IMR-90 (cell line): ENCODE measurements around the gene ZNF814. TPM values are rescaled to one million over a fixed set of nuclear protein-coding genes. Genes with fewer than 3 reads are reported as not detected.
"Not testable (repeated sequence)": the region's sequence is repeated elsewhere in the genome, so short reads cannot be mapped to it uniquely, and the experiment has no call there.

Experiments
- ATAC-seq: fragments of 200-7000 bp; cut with Tn5 transposase; 2 replicates; pipeline ENCODE4 v1.9.1; 2020; ENCODE audit warnings: low read depth, mild to moderate bottlenecking, moderate library complexity
- BruUV-seq: library from RNA; stranded (reverse); fragments of 400-500 nt; replicated peaks from 2 replicates; lab custom pipeline; 2021; lab: Mats Ljungman, UMichigan
- CTCF ChIA-PET: fragments of 300-600 bp; formaldehyde crosslinking; extraction: SDS; loops from one replicate; lab custom pipeline; 2021; ENCODE audit warnings: antibody characterized with exemption; lab: Yijun Ruan, JAX
- POLR2A ChIA-PET: fragments of 300-600 bp; sonication (Branson Sonifier 250); formaldehyde crosslinking; loops from one replicate; lab custom pipeline; 2022; ENCODE audit warnings: antibody characterized with exemption; ENCODE audit not compliant: unreplicated experiment; lab: Charles Lee
- DNase-seq: peaks from one replicate; pipeline ENCODE4 v3.0.0; 2013
- H2AFZ ChIP-seq: replicated peaks from 2 replicates; pipeline ENCODE3; 2013; ENCODE audit warnings: low read length, mild to moderate bottlenecking; ENCODE audit not compliant: poor library complexity
- H2AK5ac ChIP-seq: 2 replicates; pipeline ENCODE4 v1.6.1; 2013; ENCODE audit warnings: low read depth, low read length, inconsistent platforms
- H2AK9ac ChIP-seq: replicated peaks from 2 replicates; pipeline ENCODE3; 2013; ENCODE audit warnings: mild to moderate bottlenecking, low read depth, low read length, moderate library complexity; ENCODE audit not compliant: poor library complexity
- H2BK120ac ChIP-seq: 2 replicates; pipeline ENCODE4 v1.6.1; 2013; ENCODE audit warnings: low read depth, low read length, inconsistent platforms
- H2BK15ac ChIP-seq: 3 replicates; pipeline ENCODE4 v1.6.1; 2013; ENCODE audit warnings: low read depth, low read length, inconsistent platforms
- H2BK20ac ChIP-seq: 2 replicates; pipeline ENCODE4 v1.6.1; 2013; ENCODE audit warnings: low read depth, mild to moderate bottlenecking, inconsistent platforms, low read length, moderate library complexity
- H2BK5ac ChIP-seq: 2 replicates; pipeline ENCODE4 v1.6.1; 2013; ENCODE audit warnings: mild to moderate bottlenecking, low read depth, low read length, inconsistent platforms; ENCODE audit not compliant: poor library complexity, severe bottlenecking
- H3K14ac ChIP-seq: replicated peaks from 2 replicates; pipeline ENCODE4 v1.6.1; 2013; ENCODE audit warnings: low read depth, low read length, inconsistent platforms
- H3K18ac ChIP-seq: 2 replicates; pipeline ENCODE4 v1.6.1; 2013; ENCODE audit warnings: low read depth, low read length, control low read depth
- H3K23ac ChIP-seq: 2 replicates; pipeline ENCODE4 v1.6.1; 2013; ENCODE audit warnings: low read depth, low read length, inconsistent platforms
- H3K27ac ChIP-seq: 2 replicates; pipeline ENCODE4 v1.5.1; 2013; ENCODE audit warnings: mild to moderate bottlenecking, control low read depth, low read length; ENCODE audit not compliant: insufficient read depth
- H3K27me3 ChIP-seq: 2 replicates; pipeline ENCODE4 v1.6.1; 2013; ENCODE audit warnings: low read length; ENCODE audit not compliant: control insufficient read depth, insufficient read depth
- H3K36me3 ChIP-seq: 2 replicates; pipeline ENCODE4 v1.6.1; 2013; ENCODE audit warnings: low read length, mixed read lengths; ENCODE audit not compliant: control insufficient read depth, insufficient read depth
- H3K4ac ChIP-seq: 2 replicates; pipeline ENCODE4 v1.6.1; 2013; ENCODE audit warnings: low read depth, low read length, inconsistent platforms
- H3K4me1 ChIP-seq: 2 replicates; pipeline ENCODE4 v1.6.1; 2013; ENCODE audit warnings: low read length, mixed read lengths; ENCODE audit not compliant: control insufficient read depth, insufficient read depth
- H3K4me2 ChIP-seq: 2 replicates; pipeline ENCODE4 v1.6.1; 2013; ENCODE audit warnings: low read depth, mild to moderate bottlenecking, control low read depth, low read length, moderate library complexity
- H3K4me3 ChIP-seq: 2 replicates; pipeline ENCODE4 v1.5.1; 2013; ENCODE audit warnings: low read depth, mild to moderate bottlenecking, control low read depth, low read length, moderate library complexity; ENCODE audit not compliant: insufficient read depth
- H3K56ac ChIP-seq: 2 replicates; pipeline ENCODE4 v1.6.1; 2013; ENCODE audit warnings: low read length, inconsistent platforms; ENCODE audit not compliant: insufficient read depth; ENCODE audit errors: extremely low read depth
- H3K79me1 ChIP-seq, 2 experiments: 2 replicates each; pipeline ENCODE4 v1.6.1; 2013; ENCODE audit warnings: low read length in 2 of 2, inconsistent platforms in 1 of 2, low read depth in 1 of 2
- H3K9ac ChIP-seq: 2 replicates; pipeline ENCODE4 v1.6.1; 2013; ENCODE audit warnings: low read depth, low read length, control low read depth
- H3K9me1 ChIP-seq: 2 replicates; pipeline ENCODE4 v1.6.1; 2013; ENCODE audit warnings: low read length, inconsistent platforms; ENCODE audit not compliant: insufficient read depth
- H3K9me3 ChIP-seq: 2 replicates; pipeline ENCODE4 v1.6.1; 2013; ENCODE audit warnings: low read length; ENCODE audit not compliant: control insufficient read depth, insufficient read depth
- H4K20me1 ChIP-seq: 2 replicates; pipeline ENCODE4 v1.6.1; 2013; ENCODE audit warnings: low read length, inconsistent platforms; ENCODE audit not compliant: insufficient read depth
- H4K5ac ChIP-seq: 2 replicates; pipeline ENCODE4 v1.6.1; 2013; ENCODE audit warnings: mild to moderate bottlenecking, low read depth, low read length, control low read depth
- H4K8ac ChIP-seq, 2 experiments: 2 replicates each; pipeline ENCODE4 v1.6.1; 2013; ENCODE audit warnings: low read depth in 2 of 2, low read length in 2 of 2, control low read depth in 1 of 2, inconsistent platforms in 1 of 2
- H4K91ac ChIP-seq: 2 replicates; pipeline ENCODE4 v1.6.1; 2013; ENCODE audit warnings: low read depth, low read length, inconsistent platforms; ENCODE audit not compliant: insufficient read depth
- MAFK ChIP-seq: IDR thresholded peaks from 2 replicates; pipeline ENCODE4 v1.6.1; 2012; ENCODE audit warnings: low read depth, low read length, improper control_type of control experiment
- NFE2L2 ChIP-seq: fragments of 150-350 bp; IDR thresholded peaks from 2 replicates; pipeline ENCODE4 v1.6.1; 2016; ENCODE audit warnings: low read depth, mild to moderate bottlenecking, low read length
- RCOR1 ChIP-seq: IDR thresholded peaks from 2 replicates; pipeline ENCODE4 v1.6.1; 2012; ENCODE audit warnings: mild to moderate bottlenecking, low read length, improper control_type of control experiment; ENCODE audit not compliant: insufficient replicate concordance
- SMC3 ChIP-seq: fragments of 150-350 bp; IDR thresholded peaks from 2 replicates; pipeline ENCODE4 v1.6.1; 2016; ENCODE audit warnings: low read depth, mild to moderate bottlenecking, antibody characterized with exemption, low read length, moderate library complexity
- WGBS, 2 experiments: methylation state at CpG; one replicate each; pipeline versions ENCODE4 v1.1.5 to v1.1.7; 2013; ENCODE audit warnings: missing lambda C conversion rate in 2 of 2; ENCODE audit not compliant: insufficient read length in 1 of 2; ENCODE audit errors: extremely low coverage in 2 of 2; 5-methylcytosine and 5-hydroxymethylcytosine counted together
- dilution Hi-C: fragments of 300-500 bp; cut with HindIII; formaldehyde crosslinking; loops from one replicate; pipeline ENCODE4 v1.14.3; 2018; ENCODE audit warnings: low sequenced_read_pairs; ENCODE audit not compliant: unreplicated experiment
- in situ Hi-C: fragments of 300-500 bp; cut with MboI; formaldehyde crosslinking; loops from 3 replicates; pipeline ENCODE4 v1.14.3; 2019; ENCODE audit warnings: low sequenced_read_pairs, inconsistent platforms, mixed read lengths
- intact Hi-C: fragments of 100-400 bp; cut with micrococcal nuclease; formaldehyde crosslinking; loops from 2 replicates; pipeline ENCODE4 v1.10.0; 2022
- polyA plus RNA-seq, 3 experiments: library from polyadenylated mRNA; depleted of rRNA; stranded (reverse); fragments of >200 nt; gene quantifications; 2 replicates each; pipeline ENCODE4 v1.2.3, GENCODE V29; 2012; ENCODE audit warnings: low replicate concordance in 1 of 3
- total RNA-seq: library from RNA; depleted of rRNA; stranded (reverse); fragments of >200 nt; gene quantifications from 2 replicates; pipeline ENCODE4 v1.2.3, GENCODE V29; 2012

The ZNF814 gene
- total and polyA plus RNA-seq, 2 of the 4 experiments (the other 2 are of a cell fraction): 3.9 to 5.9 TPM

DNA sequence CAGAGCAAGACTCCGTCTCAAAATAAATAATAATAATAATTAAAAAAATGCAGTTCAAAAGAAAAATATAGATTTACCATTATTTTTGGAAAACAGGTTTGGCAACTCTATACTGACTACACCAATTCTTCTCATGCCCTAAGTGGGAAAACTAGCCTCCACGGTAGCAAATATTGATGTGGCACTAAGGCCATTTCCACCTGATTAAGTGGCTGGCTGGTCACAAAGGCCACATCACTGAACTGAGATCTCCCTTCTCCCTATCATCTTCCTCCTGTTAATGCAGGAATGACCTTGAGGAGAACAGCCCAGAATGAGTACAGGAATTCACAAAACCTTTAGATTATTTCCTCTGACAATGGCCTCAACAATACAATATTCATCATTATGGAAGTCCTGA is 18.6 kb downstream of the ZNF814 start:
- Histone ChIP-seq H2BK15ac (no peak overlapping the region), H3K4me1 (no peaks in the 10 kb centered on the region), H3K9me3 (peaks cover 84% of the 10 kb centered on the region), H2BK20ac (no peak overlapping the region), H3K27me3 (no peaks in the 10 kb centered on the region), H4K8ac (no peak overlapping the region), H3K79me1 (peaks cover 3 to 9% of the 10 kb centered on the region in 2 experiments; a peak in 2 of 4 replicates), H3K56ac (no peak overlapping the region), H3K18ac (no peak overlapping the region), H2AK5ac (no peak overlapping the region), H3K23ac (no peak overlapping the region), H2BK5ac (no peak overlapping the region), H3K4me3 (no peak overlapping the region), H4K91ac (no peak overlapping the region), H3K4ac (no peak overlapping the region), H4K5ac (no peak overlapping the region), H2AK9ac (no peak overlapping the region), H3K9me1 (no peaks in the 10 kb centered on the region), H4K20me1 (no peaks in the 10 kb centered on the region; the same call in 1 of the 2 replicates), H3K4me2 (no peak overlapping the region), H3K27ac (no peak overlapping the region), H3K36me3 (peaks cover 41% of the 10 kb centered on the region), H2AFZ (no peak overlapping the region), H2BK120ac (no peak overlapping the region), H3K9ac (no peak overlapping the region), H3K14ac (no peak overlapping the region)
- intact Hi-C loops (no loop called here), in situ Hi-C loops (no loop called here), dilution Hi-C loops (no loop called here)
- DNase-seq (no peak), ATAC-seq (no peak)
- ChIA-PET CTCF (no interaction called here), POLR2A (no interaction called here)
- WGBS, 2 experiments: 100% methylated on average over 1 of the region's 2 CpGs; no CpG with 5 or more reads in 1 of the 2 experiments
- no peak for TF ChIP-seq SMC3
- no peak for TF ChIP-seq MAFK
- TF ChIP-seq NFE2L2: no peak
- no peak for TF ChIP-seq RCOR1
- no TSS peak for BruUV-seq

DNA sequence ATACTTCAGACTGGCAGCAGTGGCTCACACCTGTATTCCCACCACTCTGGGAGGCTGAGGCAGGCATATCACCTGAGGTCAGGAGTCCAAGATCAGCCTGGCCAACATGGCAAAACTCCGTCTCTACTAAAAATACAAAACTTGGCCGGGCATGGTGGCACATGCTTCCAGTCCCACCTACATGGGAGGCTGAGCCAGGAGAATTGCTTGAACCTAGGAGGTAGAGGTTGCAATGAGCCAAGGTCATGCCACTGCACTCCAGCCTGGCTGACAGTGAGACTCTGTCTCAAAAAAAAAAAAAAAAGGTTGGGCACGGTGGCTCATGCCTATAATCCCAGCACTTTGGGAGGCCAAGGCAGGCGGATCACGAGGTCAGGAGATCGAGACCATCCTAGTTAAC is 19.2 kb downstream of the ZNF814 start:
- H4K91ac ChIP-seq, BruUV-seq, H2BK15ac ChIP-seq, H3K4me2 ChIP-seq, H2AK9ac ChIP-seq, H2BK20ac ChIP-seq, H2BK120ac ChIP-seq, H3K4me3 ChIP-seq, H3K14ac ChIP-seq, H3K56ac ChIP-seq, H3K18ac ChIP-seq, H3K27ac ChIP-seq, H2AFZ ChIP-seq, CTCF ChIA-PET, dilution Hi-C loops, H4K8ac ChIP-seq, H3K9me1 ChIP-seq, H3K79me1 ChIP-seq, H2AK5ac ChIP-seq, intact Hi-C loops, H3K4ac ChIP-seq, H3K9ac ChIP-seq, POLR2A ChIA-PET, H4K20me1 ChIP-seq, H2BK5ac ChIP-seq, H3K23ac ChIP-seq, H3K27me3 ChIP-seq, DNase-seq, ATAC-seq, H3K4me1 ChIP-seq, in situ Hi-C loops, H4K5ac ChIP-seq: not testable (repeated sequence)
- no CpG with 5 or more reads among the region's 6 CpGs for WGBS, 2 experiments
- Histone ChIP-seq H3K9me3 (peaks cover 81% of the 10 kb centered on the region), H3K36me3 (peaks cover 42% of the 10 kb centered on the region)
